Measurements from ENCODE around the gene PRKAG2. TPM values are rescaled to one million over a fixed set of nuclear protein-coding genes. Genes with fewer than 3 reads are reported as not detected.

The PRKAG2 gene
- total and polyA plus RNA-seq, 4 donors: 17.5 to 33.3 (median 23.9) TPM

- Histone ChIP-seq H3K4me3 (no peak overlapping the region), H3K27me3 (ENCODE audit: control insufficient read depth in 3 of 3, insufficient read depth in 3 of 3, low read length in 2 of 3) (no peaks in the 10 kb centered on the region), H3K4me1 (ENCODE audit: control insufficient read depth in 5 of 5, insufficient read depth in 5 of 5, low read length in 5 of 5) (peaks cover 0 to 14% (median 11%) of the 10 kb centered on the region in 5 donors), H3K36me3 (ENCODE audit: control insufficient read depth in 4 of 4, insufficient read depth in 4 of 4, low read length in 4 of 4) (no peaks in the 10 kb centered on the region), H3K9me3 (ENCODE audit: control insufficient read depth in 4 of 4, insufficient read depth in 3 of 4, low read length in 3 of 4) (no peaks in the 10 kb centered on the region), H3K9ac (ENCODE audit: insufficient read depth in 1 of 2, low read length in 2 of 2) (no peak overlapping the region), H3K27ac (ENCODE audit: low read depth in 1 of 2, low read length in 1 of 2) (no peak overlapping the region)
- WGBS, 2 donors: 94 to 95% methylated on average over 13 of the region's 13 CpGs
- TF ChIP-seq CTCF (IDR thresholded peaks at IDR 0.05; ENCODE audit: control extremely low read depth, extremely low read depth): no peak
- DNase-seq (no peak), ATAC-seq (ENCODE audit: insufficient read depth, low FRiP score) (no peak)
Observed at GRCh38 chr7:151849879-151850260, 27.0 kb downstream of the PRKAG2 start.

GRCh38 chr7:151849008-151849878 lies 27.7 kb downstream of the PRKAG2 start:
- TF ChIP-seq CTCF (IDR thresholded peaks at IDR 0.05; ENCODE audit: control extremely low read depth, extremely low read depth): no peak
- Histone ChIP-seq H3K27me3 (ENCODE audit: control insufficient read depth in 3 of 3, insufficient read depth in 3 of 3, low read length in 2 of 3) (no peaks in the 10 kb centered on the region), H3K4me3 (no peak overlapping the region), H3K9me3 (ENCODE audit: control insufficient read depth in 4 of 4, insufficient read depth in 3 of 4, low read length in 3 of 4) (no peaks in the 10 kb centered on the region), H3K27ac (ENCODE audit: low read depth in 1 of 2, low read length in 1 of 2) (no peak overlapping the region), H3K9ac (ENCODE audit: insufficient read depth in 1 of 2, low read length in 2 of 2) (no peak overlapping the region), H3K4me1 (ENCODE audit: control insufficient read depth in 5 of 5, insufficient read depth in 5 of 5, low read length in 5 of 5) (peaks cover 0 to 11% (median 8%) of the 10 kb centered on the region in 5 donors), H3K36me3 (ENCODE audit: control insufficient read depth in 4 of 4, insufficient read depth in 4 of 4, low read length in 4 of 4) (no peaks in the 10 kb centered on the region)
- ATAC-seq (ENCODE audit: insufficient read depth, low FRiP score) (no peak), DNase-seq (no peak)
- 92 to 93% methylated on average over 26 of the region's 26 CpGs for WGBS, 2 donors

GRCh38 chr7:151847681-151848081 lies 29.2 kb downstream of the PRKAG2 start:
- TF ChIP-seq CTCF (IDR thresholded peaks at IDR 0.05; ENCODE audit: control extremely low read depth, extremely low read depth): no peak
- Histone ChIP-seq H3K4me3 (no peak overlapping the region), H3K4me1 (ENCODE audit: control insufficient read depth in 5 of 5, insufficient read depth in 5 of 5, low read length in 5 of 5) (peaks cover 0 to 10% (median 8%) of the 10 kb centered on the region in 5 donors), H3K9me3 (ENCODE audit: control insufficient read depth in 4 of 4, insufficient read depth in 3 of 4, low read length in 3 of 4) (no peaks in the 10 kb centered on the region), H3K9ac (ENCODE audit: insufficient read depth in 1 of 2, low read length in 2 of 2) (no peak overlapping the region), H3K36me3 (ENCODE audit: control insufficient read depth in 4 of 4, insufficient read depth in 4 of 4, low read length in 4 of 4) (no peaks in the 10 kb centered on the region), H3K27ac (ENCODE audit: low read depth in 1 of 2, low read length in 1 of 2) (no peak overlapping the region), H3K27me3 (ENCODE audit: control insufficient read depth in 3 of 3, insufficient read depth in 3 of 3, low read length in 2 of 3) (no peaks in the 10 kb centered on the region)
- ATAC-seq (ENCODE audit: insufficient read depth, low FRiP score) (no peak), DNase-seq (no peak)
- 75 to 87% methylated on average over 10 of the region's 10 CpGs for WGBS, 2 donors
